Measurements from ENCODE around the gene PCDHGA1. TPM values are rescaled to one million over a fixed set of nuclear protein-coding genes. Genes with fewer than 3 reads are reported as not detected.

The PCDHGA1 gene
- total and polyA plus RNA-seq, 10 donors: 0.04 to 0.52 (median 0.25) TPM; not detected in 1

DNA sequence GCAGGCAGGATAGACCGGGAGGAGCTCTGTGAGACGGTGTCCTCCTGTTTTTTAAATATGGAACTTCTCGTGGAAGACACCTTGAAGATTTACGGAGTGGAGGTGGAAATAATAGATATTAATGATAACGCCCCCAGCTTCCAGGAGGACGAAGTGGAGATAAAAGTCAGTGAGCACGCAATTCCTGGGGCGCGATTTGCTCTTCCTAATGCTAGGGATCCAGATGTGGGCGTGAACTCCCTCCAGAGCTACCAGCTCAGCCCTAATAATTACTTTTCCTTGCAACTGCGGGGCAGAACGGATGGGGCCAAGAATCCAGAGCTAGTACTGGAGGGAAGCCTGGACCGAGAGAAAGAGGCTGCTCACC lies 91.2 kb downstream of the PCDHGA1 start:
- DNase-seq: no peak
- Histone ChIP-seq H3K9me3 (peaks cover 2 to 100% (median 96%) of the 10 kb centered on the region in 8 donors), H3K4me1 (peaks cover 0 to 12% (median 3%) of the 10 kb centered on the region in 6 donors), H3K27ac (no peak overlapping the region), H3K36me3 (peaks cover 0 to 8% (median 0%) of the 10 kb centered on the region in 6 donors), H3K4me3 (peak overlapping the region in 7 of 8 donors; percentile 6 to 67 (median 34)), H3K27me3 (replicated peaks in 1 of 7) (peaks cover 0 to 89% (median 39%) of the 10 kb centered on the region in 7 donors)
- 8 to 20% (median 9%) methylated on average over 13 of the region's 13 CpGs for WGBS, 5 donors
- TF ChIP-seq, protein P1, sequence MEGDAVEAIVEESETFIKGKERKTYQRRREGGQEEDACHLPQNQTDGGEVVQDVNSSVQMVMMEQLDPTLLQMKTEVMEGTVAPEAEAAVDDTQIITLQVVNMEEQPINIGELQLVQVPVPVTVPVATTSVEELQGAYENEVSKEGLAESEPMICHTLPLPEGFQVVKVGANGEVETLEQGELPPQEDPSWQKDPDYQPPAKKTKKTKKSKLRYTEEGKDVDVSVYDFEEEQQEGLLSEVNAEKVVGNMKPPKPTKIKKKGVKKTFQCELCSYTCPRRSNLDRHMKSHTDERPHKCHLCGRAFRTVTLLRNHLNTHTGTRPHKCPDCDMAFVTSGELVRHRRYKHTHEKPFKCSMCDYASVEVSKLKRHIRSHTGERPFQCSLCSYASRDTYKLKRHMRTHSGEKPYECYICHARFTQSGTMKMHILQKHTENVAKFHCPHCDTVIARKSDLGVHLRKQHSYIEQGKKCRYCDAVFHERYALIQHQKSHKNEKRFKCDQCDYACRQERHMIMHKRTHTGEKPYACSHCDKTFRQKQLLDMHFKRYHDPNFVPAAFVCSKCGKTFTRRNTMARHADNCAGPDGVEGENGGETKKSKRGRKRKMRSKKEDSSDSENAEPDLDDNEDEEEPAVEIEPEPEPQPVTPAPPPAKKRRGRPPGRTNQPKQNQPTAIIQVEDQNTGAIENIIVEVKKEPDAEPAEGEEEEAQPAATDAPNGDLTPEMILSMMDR (IDR thresholded peaks at IDR 0.05 in 8 of 11, conservative IDR thresholded peaks at IDR 0.05 in 3 of 11): no peak
- no peak for TF ChIP-seq POLR2A (IDR thresholded peaks at IDR 0.05)
- TF ChIP-seq POLR2AphosphoS5 (IDR thresholded peaks at IDR 0.05): no peak
- intact Hi-C loops (cut with DNase I; ENCODE audit: low total_unique reads): no loop called here

DNA sequence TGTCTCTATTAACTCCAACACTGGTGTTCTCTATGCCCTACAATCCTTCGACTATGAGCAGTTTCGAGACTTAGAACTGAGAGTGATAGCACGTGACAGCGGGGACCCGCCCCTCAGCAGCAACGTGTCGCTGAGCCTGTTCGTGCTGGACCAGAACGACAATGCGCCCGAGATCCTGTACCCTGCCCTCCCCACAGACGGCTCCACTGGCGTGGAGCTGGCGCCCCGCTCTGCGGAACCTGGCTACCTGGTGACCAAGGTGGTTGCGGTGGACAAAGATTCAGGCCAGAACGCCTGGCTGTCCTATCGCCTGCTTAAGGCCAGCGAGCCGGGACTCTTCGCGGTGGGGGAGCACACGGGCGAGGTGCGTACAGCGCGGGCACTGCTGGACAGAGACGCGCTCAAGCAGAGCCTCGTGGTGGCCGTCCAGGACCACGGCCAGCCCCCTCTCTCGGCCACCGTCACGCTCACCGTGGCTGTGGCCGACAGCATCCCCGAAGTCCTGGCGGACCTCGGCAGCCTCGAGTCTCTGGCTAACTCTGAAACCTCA lies 92.5 kb downstream of the PCDHGA1 start:
- peaks cover 2 to 100% (median 100%) of the 10 kb centered on the region in 8 donors for H3K9me3 ChIP-seq
- TF ChIP-seq, protein P1 (IDR thresholded peaks at IDR 0.05 in 8 of 11, conservative IDR thresholded peaks at IDR 0.05 in 3 of 11): no peak
- no peak for TF ChIP-seq POLR2AphosphoS5 (IDR thresholded peaks at IDR 0.05)
- no peak for DNase-seq
- H3K36me3 ChIP-seq: peaks cover 0 to 13% (median 0%) of the 10 kb centered on the region in 6 donors
- no peak overlapping the region for H3K4me3 ChIP-seq
- no peak overlapping the region for H3K27ac ChIP-seq
- WGBS, 5 donors: 26 to 45% (median 30%) methylated on average over 29 to 42 of the region's 42 CpGs
- intact Hi-C loops (cut with DNase I; ENCODE audit: low total_unique reads): no loop called here
- peaks cover 0 to 89% (median 35%) of the 10 kb centered on the region in 7 donors for H3K27me3 ChIP-seq (replicated peaks in 1 of 7)
- H3K4me1 ChIP-seq: peaks cover 0 to 12% (median 0%) of the 10 kb centered on the region in 6 donors

DNA sequence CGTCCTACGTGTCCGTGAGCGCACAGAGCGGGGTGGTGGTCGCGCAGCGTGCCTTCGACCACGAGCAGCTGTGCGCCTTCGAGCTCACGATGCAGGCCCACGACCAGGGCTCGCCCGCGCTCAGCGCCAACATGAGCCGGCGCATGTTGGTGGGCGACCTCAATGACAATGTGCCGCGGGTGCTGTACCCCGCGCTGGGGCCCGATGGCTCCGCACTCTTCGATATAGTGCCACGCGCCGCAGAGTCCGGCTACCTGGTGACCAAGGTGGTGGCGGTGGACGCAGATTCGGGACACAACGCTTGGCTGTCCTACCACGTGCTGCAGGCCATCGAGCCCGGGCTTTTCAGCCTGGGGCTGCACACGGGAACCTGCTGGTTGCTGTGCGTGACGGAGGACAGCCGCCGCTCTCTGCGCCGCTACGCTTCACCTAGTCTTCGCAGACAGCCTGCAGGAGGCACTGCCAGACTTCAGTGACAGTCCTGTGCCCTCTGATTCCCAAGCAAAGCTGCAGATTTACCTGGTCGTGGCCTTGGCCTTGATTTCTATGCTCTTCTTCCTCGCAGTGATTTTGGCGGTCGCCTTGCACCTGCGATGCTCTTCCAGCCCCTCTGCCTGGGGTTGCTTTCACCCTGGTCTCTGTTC lies 97.6 kb downstream of the PCDHGA1 start:
- TF ChIP-seq, protein P1 (IDR thresholded peaks at IDR 0.05 in 8 of 11, conservative IDR thresholded peaks at IDR 0.05 in 3 of 11): no peak
- no peak for TF ChIP-seq POLR2AphosphoS5 (IDR thresholded peaks at IDR 0.05)
- intact Hi-C loops (cut with DNase I; ENCODE audit: low total_unique reads): no loop called here
- 33 to 63% (median 55%) methylated on average over 18 to 53 of the region's 53 CpGs for WGBS, 5 donors
- no peak overlapping the region for H3K4me3 ChIP-seq
- H3K27me3 ChIP-seq (replicated peaks in 1 of 7): peaks cover 0 to 88% (median 14%) of the 10 kb centered on the region in 7 donors
- no peak for DNase-seq
- H3K9me3 ChIP-seq: peaks cover 0 to 100% (median 98%) of the 10 kb centered on the region in 8 donors
- H3K36me3 ChIP-seq: peaks cover 0 to 8% (median 0%) of the 10 kb centered on the region in 6 donors
- H3K27ac ChIP-seq: no peak overlapping the region
- peaks cover 0 to 19% (median 0%) of the 10 kb centered on the region in 6 donors for H3K4me1 ChIP-seq

Measured in spleen (tissue), 11 donors.